H1 (cell line): ENCODE results near the gene NCAM1. TPM values are rescaled to one million over a fixed set of nuclear protein-coding genes. Genes with fewer than 3 reads are reported as not detected.

Experiments
- CTCF ChIA-PET: fragments of 300-600 bp; sonication (Branson Sonifier 250); formaldehyde crosslinking; loops from one replicate; lab custom pipeline; 2021; ENCODE audit not compliant: partially characterized antibody; lab: Charles Lee
- POLR2A ChIA-PET: fragments of 300-600 bp; sonication (Branson Sonifier 250); formaldehyde crosslinking; loops from one replicate; lab custom pipeline; 2021; ENCODE audit warnings: inconsistent platforms; ENCODE audit not compliant: partially characterized antibody; lab: Charles Lee
- DNase-seq, 2 experiments: peaks; one replicate each; pipeline versions ENCODE4 v3.0.0 to v3.0.0-alpha.2; 2010 to 2022; ENCODE audit warnings: low spot score in 2 of 2, low read depth in 1 of 2, mixed read lengths in 1 of 2
- FAIRE-seq: peaks from 2 replicates; lab custom pipeline; 2011; peaks lifted over from hg19 to GRCh38; lab: Jason Lieb, UNC
- H2AFZ ChIP-seq: 2 replicates; pipeline ENCODE4 v1.8.1; 2012; ENCODE audit warnings: low read length, inconsistent platforms
- H2AK5ac ChIP-seq: 2 replicates; pipeline ENCODE4 v1.6.1; 2013; ENCODE audit warnings: low read depth, low read length
- H2BK120ac ChIP-seq: replicated peaks from 2 replicates; pipeline ENCODE3; 2013; ENCODE audit warnings: low read depth, low read length, inconsistent platforms
- H2BK12ac ChIP-seq: 2 replicates; pipeline ENCODE4 v1.6.1; 2013; ENCODE audit warnings: low read depth, low read length
- H2BK15ac ChIP-seq: 2 replicates; pipeline ENCODE4 v1.6.1; 2013; ENCODE audit warnings: low read length
- H2BK20ac ChIP-seq: 2 replicates; pipeline ENCODE4 v1.6.1; 2013; ENCODE audit warnings: low read length
- H2BK5ac ChIP-seq: 2 replicates; pipeline ENCODE4 v1.6.1; 2013; ENCODE audit warnings: low read depth, low read length
- H3K14ac ChIP-seq: 2 replicates; pipeline ENCODE4 v1.6.1; 2013; ENCODE audit warnings: inconsistent platforms; ENCODE audit not compliant: insufficient read length
- H3K18ac ChIP-seq: 2 replicates; pipeline ENCODE4 v1.6.1; 2013; ENCODE audit warnings: low read length; ENCODE audit errors: extremely low read depth
- H3K23ac ChIP-seq: 2 replicates; pipeline ENCODE4 v1.6.1; 2013; ENCODE audit warnings: inconsistent platforms; ENCODE audit not compliant: insufficient read length
- H3K23me2 ChIP-seq: 2 replicates; pipeline ENCODE4 v1.6.1; 2013; ENCODE audit warnings: low read depth, low read length
- H3K27ac ChIP-seq: 2 replicates; pipeline ENCODE4 v1.6.1; 2011; ENCODE audit warnings: low read depth, low read length, inconsistent platforms
- H3K27me3 ChIP-seq, 4 experiments: replicated peaks in 1 of 4; 1 replicate in 1 of 4; 2 replicates in 3 of 4; pipeline versions ENCODE4 v1.6.1 to v1.8.1; 2011 to 2013; ENCODE audit warnings: low read length in 3 of 4, mild to moderate bottlenecking in 3 of 4, inconsistent platforms in 2 of 4, mixed read lengths in 2 of 4, moderate library complexity in 1 of 4; ENCODE audit not compliant: control insufficient read depth in 3 of 4, insufficient read depth in 3 of 4; ENCODE audit errors: extremely low read depth in 1 of 4
- H3K36me3 ChIP-seq, 4 experiments: 2 replicates each; pipeline versions ENCODE4 v1.6.1 to v1.8.1; 2011 to 2013; ENCODE audit warnings: mild to moderate bottlenecking in 4 of 4, low read length in 3 of 4, moderate library complexity in 2 of 4, control low read depth in 1 of 4, inconsistent platforms in 1 of 4; ENCODE audit not compliant: insufficient read depth in 4 of 4, control insufficient read depth in 2 of 4
- H3K4ac ChIP-seq: replicated peaks from 2 replicates; pipeline ENCODE3; 2013; ENCODE audit warnings: low read length, low read depth, mixed read lengths, inconsistent platforms; ENCODE audit not compliant: insufficient read length
- H3K4me1 ChIP-seq, 4 experiments: replicated peaks in 1 of 4; 1 replicate in 1 of 4; 2 replicates in 3 of 4; pipeline versions ENCODE4 v1.6.1 to v1.8.1; 2011 to 2013; ENCODE audit warnings: low read length in 3 of 4, inconsistent platforms in 2 of 4, mixed read lengths in 1 of 4; ENCODE audit not compliant: insufficient read depth in 4 of 4, control insufficient read depth in 3 of 4
- H3K4me2 ChIP-seq, 2 experiments: 2 replicates each; pipeline versions ENCODE4 v1.6.1 to v1.8.1; 2011 to 2013; ENCODE audit warnings: low read depth in 2 of 2, low read length in 2 of 2, control low read depth in 1 of 2, inconsistent platforms in 1 of 2, mild to moderate bottlenecking in 1 of 2; ENCODE audit not compliant: insufficient read depth in 1 of 2
- H3K4me3 ChIP-seq, 4 experiments: fragments of 200-600, 300-600 bp in 1 of 4; sonication (generic), shearing (Covaris generic), sonication (Bioruptor Twin) in 1 of 4; 2 replicates each; pipeline versions ENCODE4 v1.5.1 to v1.8.1; 2011 to 2016; ENCODE audit warnings: low read length in 4 of 4, low read depth in 3 of 4, control low read depth in 2 of 4, inconsistent platforms in 2 of 4, mild to moderate bottlenecking in 2 of 4, mixed read lengths in 1 of 4, moderate library complexity in 1 of 4; ENCODE audit not compliant: insufficient read depth in 2 of 4; ENCODE audit errors: extremely low read depth in 1 of 4
- H3K56ac ChIP-seq: replicated peaks from 2 replicates; pipeline ENCODE3; 2013; ENCODE audit warnings: low read depth, mild to moderate bottlenecking, mixed read lengths, low read length, inconsistent platforms; ENCODE audit not compliant: insufficient read length
- H3K79me1 ChIP-seq: 2 replicates; pipeline ENCODE4 v1.6.1; 2013; ENCODE audit warnings: low read depth, low read length, control low read depth
- H3K79me2 ChIP-seq, 2 experiments: 2 replicates each; pipeline versions ENCODE4 v1.6.1 to v1.8.1; 2012 to 2013; ENCODE audit warnings: low read length in 2 of 2, mild to moderate bottlenecking in 2 of 2, inconsistent platforms in 1 of 2; ENCODE audit not compliant: insufficient read depth in 2 of 2, control insufficient read depth in 1 of 2
- H3K9ac ChIP-seq, 4 experiments: replicated peaks in 1 of 4; 1 replicate in 1 of 4; 2 replicates in 3 of 4; pipeline versions ENCODE4 v1.6.1 to v1.8.1; 2011 to 2013; ENCODE audit warnings: low read depth in 3 of 4, low read length in 3 of 4, control low read depth in 2 of 4, mild to moderate bottlenecking in 2 of 4, moderate library complexity in 2 of 4, inconsistent platforms in 1 of 4; ENCODE audit errors: extremely low read depth in 1 of 4
- H3K9me3 ChIP-seq, 2 experiments: 2 replicates each; pipeline versions ENCODE4 v1.6.1 to v1.8.1; 2012 to 2013; ENCODE audit warnings: mild to moderate bottlenecking in 2 of 2, moderate library complexity in 2 of 2, control low read depth in 1 of 2, inconsistent platforms in 1 of 2, low read depth in 1 of 2, low read length in 1 of 2, mixed read lengths in 1 of 2; ENCODE audit not compliant: insufficient read depth in 2 of 2
- H4K20me1 ChIP-seq, 2 experiments: replicated peaks in 1 of 2; 2 replicates each; pipeline versions ENCODE3 to v1.8.1; 2011 to 2013; ENCODE audit warnings: inconsistent platforms in 2 of 2, low read length in 2 of 2, mild to moderate bottlenecking in 1 of 2; ENCODE audit not compliant: insufficient read depth in 2 of 2, control insufficient read depth in 1 of 2
- H4K5ac ChIP-seq: 2 replicates; pipeline ENCODE4 v1.6.1; 2013; ENCODE audit warnings: low read length, low read depth, mixed read lengths, inconsistent platforms; ENCODE audit not compliant: insufficient read length
- H4K8ac ChIP-seq: 2 replicates; pipeline ENCODE4 v1.8.0; 2013; ENCODE audit warnings: mild to moderate bottlenecking, moderate library complexity, low read length, inconsistent platforms; ENCODE audit not compliant: insufficient read depth; ENCODE audit errors: extremely low read depth
- H4K91ac ChIP-seq: replicated peaks from 2 replicates; pipeline ENCODE3; 2013; ENCODE audit warnings: low read length, mixed read lengths, inconsistent platforms; ENCODE audit not compliant: insufficient read length
- KDM4A ChIP-seq: IDR thresholded peaks from one replicate; pipeline ENCODE4 v1.7.1; 2012; ENCODE audit warnings: low read depth, mild to moderate bottlenecking, moderate library complexity, low read length, inconsistent platforms; ENCODE audit not compliant: severe bottlenecking
- SIRT6 ChIP-seq: IDR thresholded peaks from one replicate; pipeline ENCODE4 v1.7.1; 2012; ENCODE audit warnings: low read length, inconsistent platforms
- WGBS, 2 experiments: shearing (Covaris generic) in 1 of 2; methylation state at CpG; one replicate each; pipeline versions ENCODE4 v1.1.6 to v1.1.7; 2013 to 2015; ENCODE audit warnings: low lambda C conversion rate in 2 of 2, mixed read lengths in 2 of 2, inconsistent platforms in 1 of 2, low coverage in 1 of 2, missing lambda C conversion rate in 1 of 2; ENCODE audit not compliant: insufficient replicate concordance in 2 of 2, insufficient coverage in 1 of 2, insufficient read length in 1 of 2; ENCODE audit errors: extremely low coverage in 1 of 2, missing lambda C conversion rate in 1 of 2; 5-methylcytosine and 5-hydroxymethylcytosine counted together
- polyA plus RNA-seq, 7 experiments: library from polyadenylated mRNA; depleted of rRNA in 3 of 7; stranded (reverse) in 5 of 7; unstranded in 2 of 7; fragments of >200 nt in 5 of 7; fragments of 200-250 nt in 2 of 7; gene quantifications; 1 replicate in 5 of 7; 2 replicates in 1 of 7; 4 replicates in 1 of 7; pipeline versions ENCODE4 v1.2.1 to v1.2.3, GENCODE V29; 2011 to 2013; ENCODE audit warnings: missing spikeins in 2 of 7, mixed read lengths in 2 of 7
- total RNA-seq: library from RNA; stranded (reverse); fragmentation: NEBNext Ultra II Directional; extraction: Animal tissue kit (Norgen Biotek cat#: 25700); gene quantifications from 2 replicates; pipeline ENCODE4 v1.2.1, GENCODE V29; 2021

Gene NCAM1
- total and polyA plus RNA-seq, 2 of the 8 experiments (the other 6 are each of a cell fraction or from before 2014, with no cell fraction given) = 3.1 to 4.3 TPM

GRCh38 chr11:113313601-113314000 lies 352.4 kb downstream of the NCAM1 start:
- no peak overlapping the region for H4K5ac ChIP-seq
- H3K4me1 ChIP-seq = peaks cover 0 to 13% (median 6%) of the 10 kb centered on the region in 4 experiments; a peak in 6 of 7 replicates
- FAIRE-seq = no peak
- ChIA-PET POLR2A (interaction anchor here (1.0 to 1.2 kb wide), 2 partner anchors 16 to 18 kb away, joined by 3 read pairs; no protein-coding TSS in a partner anchor), CTCF (interaction anchor here (0.7 to 2.8 kb wide), 13 partner anchors 8 to 419 kb away, joined by 3 to 18 read pairs (median 4); no protein-coding TSS in a partner anchor)
- H4K8ac ChIP-seq = no peak overlapping the region
- H2BK12ac ChIP-seq = no peak overlapping the region
- no peak overlapping the region for H3K56ac ChIP-seq
- WGBS, 2 experiments = 74% methylated on average over 3 of the region's 3 CpGs; no CpG with 5 or more reads in 1 of the 2 experiments
- no peak overlapping the region for H2BK20ac ChIP-seq
- H3K23ac ChIP-seq = no peak overlapping the region
- H3K79me2 ChIP-seq = no peaks in the 10 kb centered on the region
- H3K36me3 ChIP-seq = no peaks in the 10 kb centered on the region
- no peak overlapping the region for H2BK5ac ChIP-seq
- peak overlapping the region; percentile 82; the same call in 1 of the 2 replicates for H2AFZ ChIP-seq
- no peak overlapping the region for H2BK120ac ChIP-seq
- TF ChIP-seq KDM4A (no peak), SIRT6 (no peak)
- H3K27me3 ChIP-seq = peaks cover 0 to 8% (median 3%) of the 10 kb centered on the region in 4 experiments; a peak in 1 of 7 replicates
- H3K4me2 ChIP-seq = peak overlapping the region; percentile 61 to 93; a peak in 3 of 4 replicates
- no peaks in the 10 kb centered on the region for H3K79me1 ChIP-seq
- peaks cover 6% of the 10 kb centered on the region for H3K23me2 ChIP-seq
- H4K91ac ChIP-seq = no peak overlapping the region
- no peaks in the 10 kb centered on the region for H3K9me3 ChIP-seq
- H3K27ac ChIP-seq = no peak overlapping the region
- no peak overlapping the region for H3K14ac ChIP-seq
- no peak overlapping the region for H3K4ac ChIP-seq
- H2AK5ac ChIP-seq = no peak overlapping the region
- no peak overlapping the region for H2BK15ac ChIP-seq
- peak overlapping the region in 2 of 4 experiments; percentile 24 to 79; a peak in 3 of 8 replicates for H3K4me3 ChIP-seq
- no peak overlapping the region for H3K18ac ChIP-seq
- H3K9ac ChIP-seq = no peak overlapping the region
- H4K20me1 ChIP-seq = no peaks in the 10 kb centered on the region
- no peak for DNase-seq
